Adipocyte (in vitro differentiated cells): ENCODE data around the gene CLEC11A.
"Not testable (repeated sequence)": the region's sequence is repeated elsewhere in the genome, so short reads cannot be mapped to it uniquely, and the experiment has no call there.

ENCODE experiments used
- DNase-seq: peaks from one replicate; pipeline ENCODE4 v3.0.0-alpha.2; 2015; ENCODE audit warnings: low read depth
- H3K27me3 ChIP-seq: replicated peaks from 2 replicates; pipeline ENCODE4 v1.7.0; 2013; ENCODE audit warnings: mild to moderate bottlenecking, low read length, moderate library complexity; ENCODE audit not compliant: control insufficient read depth, insufficient read depth
- H3K36me3 ChIP-seq: 2 replicates; pipeline ENCODE4 v1.7.0; 2013; ENCODE audit warnings: low read length, mild to moderate bottlenecking, moderate library complexity; ENCODE audit not compliant: control insufficient read depth, insufficient read depth, severe bottlenecking
- H3K4me1 ChIP-seq: 2 replicates; pipeline ENCODE4 v1.7.0; 2013; ENCODE audit warnings: mild to moderate bottlenecking, low read length, moderate library complexity; ENCODE audit not compliant: control insufficient read depth, insufficient read depth
- H3K4me3 ChIP-seq: 2 replicates; pipeline ENCODE4 v1.7.0; 2013; ENCODE audit warnings: mild to moderate bottlenecking, low read length, moderate library complexity
- H3K9ac ChIP-seq: 2 replicates; pipeline ENCODE4 v1.7.0; 2013; ENCODE audit warnings: mild to moderate bottlenecking, low read length, moderate library complexity
- H3K9me3 ChIP-seq: 2 replicates; pipeline ENCODE4 v1.7.0; 2013; ENCODE audit warnings: mild to moderate bottlenecking, low read length, moderate library complexity; ENCODE audit not compliant: control insufficient read depth

The CLEC11A gene

DNA sequence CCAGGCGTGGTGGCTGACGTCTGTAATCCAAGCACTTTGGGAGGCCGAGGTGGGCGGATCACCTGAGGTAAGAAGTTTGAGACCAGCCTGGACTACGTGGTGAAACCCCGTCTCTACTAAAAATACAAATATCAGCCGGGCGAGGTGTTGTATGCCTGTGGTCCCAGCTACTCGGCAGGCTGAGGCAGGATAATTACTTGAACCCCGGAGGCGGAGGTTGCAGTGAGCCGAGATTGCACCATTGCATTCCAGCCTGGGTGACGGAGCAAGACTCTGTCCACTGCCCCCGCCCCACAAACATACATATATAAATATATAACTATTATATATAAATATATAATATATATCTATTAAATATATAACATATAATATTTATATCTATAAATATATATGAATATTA lies 24.0 kb downstream of the CLEC11A start:
- H3K9me3 ChIP-seq, H3K4me3 ChIP-seq, DNase-seq, H3K4me1 ChIP-seq, H3K36me3 ChIP-seq, H3K9ac ChIP-seq: not testable (repeated sequence)
- H3K27me3 ChIP-seq, result peaks cover 23% of the 10 kb centered on the region

DNA sequence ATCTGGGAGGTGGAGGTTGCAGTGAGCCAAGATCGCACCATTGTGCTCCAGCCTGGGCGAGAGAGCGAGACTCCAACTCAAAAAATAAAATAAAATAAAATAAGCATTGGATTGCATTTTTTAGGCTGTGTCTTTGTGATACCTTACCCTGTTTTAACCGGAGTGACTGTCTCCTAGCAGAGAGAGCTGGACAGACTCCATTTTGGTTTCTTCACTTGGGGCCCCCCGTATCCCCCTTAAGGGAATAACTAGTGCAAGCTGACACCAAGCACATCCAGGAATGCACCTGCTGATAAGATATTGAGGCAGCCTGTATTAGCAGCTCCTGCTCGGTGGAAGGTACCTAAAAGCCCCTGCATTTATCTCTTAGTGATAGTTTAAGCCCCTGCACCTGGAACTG lies 26.3 kb downstream of the CLEC11A start:
- H3K27me3 ChIP-seq, result peaks cover 15% of the 10 kb centered on the region
- no peaks in the 10 kb centered on the region for H3K36me3 ChIP-seq
- no peak overlapping the region for H3K4me3 ChIP-seq
- no peaks in the 10 kb centered on the region for H3K9me3 ChIP-seq
- H3K9ac ChIP-seq, result no peak overlapping the region
- no peaks in the 10 kb centered on the region for H3K4me1 ChIP-seq
- no peak for DNase-seq

DNA sequence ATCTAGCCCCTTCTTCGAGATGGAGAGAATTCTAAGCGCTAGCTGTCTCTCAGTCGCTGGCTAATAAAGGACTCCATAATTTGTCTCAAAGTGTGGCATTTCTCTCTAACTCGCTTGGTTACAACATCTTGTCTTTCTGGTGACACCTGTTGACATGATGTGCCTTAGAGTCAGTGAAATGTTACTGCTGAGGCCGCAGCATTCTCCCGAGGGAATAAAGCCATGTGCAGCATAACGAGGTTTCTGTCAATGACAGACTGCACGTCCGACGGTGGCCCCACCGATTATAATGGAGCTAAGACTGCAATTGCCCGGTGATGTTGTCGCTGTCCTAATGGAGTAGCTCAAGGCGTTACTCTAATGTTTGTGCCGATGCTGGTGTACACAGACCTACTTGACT lies 26.8 kb downstream of the CLEC11A start:
- DNase-seq, result no peak
- Histone ChIP-seq H3K27me3 (peaks cover 18% of the 10 kb centered on the region), H3K9ac (no peak overlapping the region), H3K4me3 (no peak overlapping the region), H3K36me3 (no peaks in the 10 kb centered on the region), H3K9me3 (no peaks in the 10 kb centered on the region), H3K4me1 (no peaks in the 10 kb centered on the region)

DNA sequence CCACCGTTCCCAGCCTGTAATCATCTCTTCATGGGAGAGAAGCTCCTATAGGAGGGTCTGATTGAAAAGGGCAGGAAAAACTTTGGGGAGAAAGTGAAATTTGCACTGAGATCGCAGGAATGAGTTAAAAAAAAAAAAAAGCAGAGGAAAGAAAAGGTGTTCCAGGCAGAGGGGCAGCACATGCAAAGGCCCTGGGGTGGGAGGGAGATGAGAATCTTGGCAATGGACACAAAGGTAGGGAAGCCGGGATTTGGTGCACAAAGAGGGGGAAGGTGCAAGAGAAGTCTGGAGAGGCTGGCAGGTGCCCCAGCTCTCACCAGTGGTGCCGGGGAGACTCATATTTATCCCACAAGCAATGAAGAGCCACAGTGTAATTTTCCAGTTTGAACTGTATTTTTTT lies 30.7 kb downstream of the CLEC11A start:
- H3K9me3 ChIP-seq, result no peaks in the 10 kb centered on the region
- H3K27me3 ChIP-seq, result peaks cover 17% of the 10 kb centered on the region
- DNase-seq, result no peak
- no peak overlapping the region for H3K9ac ChIP-seq
- H3K4me1 ChIP-seq, result no peaks in the 10 kb centered on the region
- no peak overlapping the region for H3K4me3 ChIP-seq
- H3K36me3 ChIP-seq, result no peaks in the 10 kb centered on the region

DNA sequence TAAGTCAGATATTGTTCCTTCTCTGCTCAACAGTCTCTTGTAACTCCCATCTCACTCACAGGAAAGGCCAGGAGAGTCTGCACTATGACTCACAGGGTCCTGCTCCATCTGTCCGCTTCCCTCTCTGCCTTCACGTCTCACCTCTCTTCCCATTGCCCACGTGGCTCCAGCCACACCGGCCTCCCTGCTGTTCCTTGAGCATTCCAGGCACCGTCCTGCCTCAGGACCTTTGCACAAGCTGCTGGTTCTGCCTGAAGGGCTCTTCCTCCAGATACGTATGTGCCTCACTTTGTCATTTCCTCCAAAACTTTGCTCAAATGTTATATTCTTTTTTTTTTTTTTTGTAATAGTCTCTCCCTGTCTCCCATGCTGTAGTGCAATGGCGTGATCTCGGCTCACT lies 33.1 kb downstream of the CLEC11A start:
- not testable (repeated sequence) for H3K4me1 ChIP-seq, H3K4me3 ChIP-seq, H3K9ac ChIP-seq, H3K9me3 ChIP-seq, H3K36me3 ChIP-seq, DNase-seq
- H3K27me3 ChIP-seq, result peaks cover 12% of the 10 kb centered on the region

DNA sequence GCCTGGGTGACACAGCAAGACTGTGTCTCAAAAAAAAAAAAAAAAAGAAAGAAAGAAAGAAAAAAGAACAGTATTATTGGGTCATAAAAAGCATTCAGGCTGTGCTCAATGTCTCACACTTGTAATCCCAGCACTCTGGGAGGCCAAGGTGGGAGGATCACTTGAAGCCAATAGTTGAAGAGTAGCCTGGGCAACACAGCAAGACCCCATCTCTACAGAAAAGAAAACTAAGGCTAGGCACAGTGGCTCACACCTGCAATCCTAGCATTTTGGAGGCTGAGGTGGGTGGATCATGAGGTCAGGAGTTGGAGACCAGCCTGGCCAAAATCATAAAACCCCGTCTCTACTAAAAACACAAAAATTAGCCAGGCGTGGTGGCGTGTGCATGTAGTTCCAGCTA lies 34.5 kb downstream of the CLEC11A start:
- not testable (repeated sequence) for H3K4me3 ChIP-seq, DNase-seq, H3K36me3 ChIP-seq

DNA sequence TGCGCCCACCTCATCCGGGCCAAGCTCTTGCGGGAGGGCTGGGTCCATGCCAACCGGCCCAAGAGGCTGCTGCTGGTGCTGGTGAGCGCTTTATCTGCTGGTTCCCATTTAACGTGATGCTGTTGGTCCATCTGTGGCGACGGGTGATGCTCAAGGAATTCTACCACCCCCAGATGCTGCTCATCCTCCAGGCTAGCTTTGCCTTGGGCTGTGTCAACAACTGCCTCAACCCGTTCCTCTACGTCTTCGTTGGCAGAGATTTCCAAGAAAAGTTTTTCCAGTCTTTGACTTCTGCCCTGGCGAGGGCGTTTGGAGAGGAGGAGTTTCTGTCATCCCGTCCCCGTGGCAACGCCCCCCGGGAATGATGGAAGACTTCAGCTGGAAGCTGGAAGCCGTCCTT lies 35.9 kb downstream of the CLEC11A start:
- H3K4me1 ChIP-seq, H3K27me3 ChIP-seq, H3K4me3 ChIP-seq, H3K36me3 ChIP-seq, DNase-seq, H3K9me3 ChIP-seq, H3K9ac ChIP-seq: not testable (repeated sequence)

More for the DNA sequence above, 34.5 kb downstream of the CLEC11A start:
- H3K27me3 ChIP-seq, H3K9ac ChIP-seq, H3K9me3 ChIP-seq, H3K4me1 ChIP-seq: not testable (repeated sequence)

DNA sequence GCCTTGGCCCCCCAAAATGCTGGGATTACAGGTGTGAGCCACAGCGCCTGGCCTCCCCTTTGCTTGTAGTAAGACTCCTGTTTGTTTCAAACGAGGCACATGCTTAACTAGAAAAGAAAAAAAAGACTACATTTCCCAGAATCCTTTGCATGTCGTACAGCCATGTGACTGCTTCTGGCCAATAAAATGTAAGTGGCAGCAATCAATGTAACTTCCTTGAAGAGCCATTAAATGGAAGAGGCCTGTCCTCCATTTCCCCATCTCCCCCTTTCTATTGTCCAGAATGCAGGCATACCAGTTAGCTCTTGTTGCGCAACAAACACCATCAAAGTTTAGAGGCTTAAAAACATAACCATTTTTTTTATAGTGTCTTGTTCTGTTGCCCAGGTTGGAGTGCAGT lies 36.7 kb downstream of the CLEC11A start:
- Histone ChIP-seq H3K9me3 (no peaks in the 10 kb centered on the region), H3K36me3 (no peaks in the 10 kb centered on the region), H3K4me1 (no peaks in the 10 kb centered on the region), H3K27me3 (peaks cover 6% of the 10 kb centered on the region), H3K4me3 (no peak overlapping the region), H3K9ac (no peak overlapping the region)
- peak; percentile 32 for DNase-seq

DNA sequence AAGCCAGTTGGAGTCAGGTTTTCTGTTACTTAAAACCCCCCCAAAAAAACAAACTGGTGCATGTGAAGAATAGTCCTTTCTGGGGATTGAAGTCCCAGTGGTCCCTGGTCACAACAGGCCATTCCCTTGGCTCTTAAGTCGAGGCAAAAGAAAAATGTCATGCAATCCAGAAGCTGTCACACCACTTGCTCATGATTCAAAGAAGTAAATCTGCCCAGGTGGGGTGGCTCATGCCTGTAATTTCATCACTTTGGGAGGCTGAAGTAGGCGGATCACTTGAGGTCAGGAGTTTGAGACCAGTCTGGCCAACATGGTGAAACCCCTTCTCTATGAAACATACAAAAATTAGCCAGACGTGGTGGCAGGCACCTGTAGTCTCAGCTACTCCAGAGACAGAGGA lies 38.3 kb downstream of the CLEC11A start:
- not testable (repeated sequence) for H3K4me3 ChIP-seq, H3K4me1 ChIP-seq, DNase-seq, H3K9ac ChIP-seq, H3K27me3 ChIP-seq, H3K36me3 ChIP-seq, H3K9me3 ChIP-seq

DNA sequence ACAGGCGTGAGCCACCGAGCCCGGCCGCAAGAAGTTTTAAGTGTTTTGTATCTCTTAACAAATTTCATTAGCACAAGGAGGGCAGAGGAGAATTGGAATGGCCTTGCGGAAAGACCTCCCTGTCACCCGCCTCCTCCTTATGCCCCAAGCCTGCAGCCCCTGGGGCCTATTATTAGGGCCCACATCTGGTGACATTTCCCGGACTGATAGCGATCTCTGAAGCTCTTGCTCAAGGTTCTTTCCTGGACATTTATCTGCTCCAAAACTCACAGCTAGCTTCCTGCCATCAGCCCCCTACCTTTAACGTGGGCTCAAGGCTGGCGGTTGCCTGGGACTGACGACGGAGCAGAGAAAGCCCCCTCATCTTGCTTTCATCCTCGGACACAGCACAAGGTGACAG lies 40.4 kb downstream of the CLEC11A start:
- H3K27me3 ChIP-seq, DNase-seq, H3K4me3 ChIP-seq, H3K9me3 ChIP-seq, H3K4me1 ChIP-seq, H3K9ac ChIP-seq, H3K36me3 ChIP-seq: not testable (repeated sequence)

DNA sequence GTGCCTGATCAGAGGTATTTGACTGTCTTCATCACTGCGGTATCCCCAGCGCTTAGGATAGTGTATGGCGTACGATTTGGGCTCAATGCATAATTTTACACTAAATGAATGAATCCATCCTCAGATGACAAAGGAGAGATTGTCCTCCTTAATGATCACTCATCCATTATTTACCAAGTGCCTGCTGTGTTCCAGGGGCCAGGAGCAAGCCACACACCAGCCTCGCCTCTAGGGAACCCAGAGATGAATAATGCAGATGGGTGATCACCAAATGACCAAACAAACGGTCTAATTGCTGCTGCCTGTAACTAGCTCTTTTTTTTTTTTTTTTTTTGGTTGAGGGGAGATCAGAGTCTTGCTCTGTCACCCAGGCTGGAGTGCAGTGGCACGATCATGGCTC lies 41.2 kb downstream of the CLEC11A start:
- Histone ChIP-seq H3K9me3 (no peaks in the 10 kb centered on the region), H3K27me3 (peaks cover 10% of the 10 kb centered on the region), H3K36me3 (no peaks in the 10 kb centered on the region), H3K9ac (no peak overlapping the region), H3K4me3 (no peak overlapping the region), H3K4me1 (no peaks in the 10 kb centered on the region)
- no peak for DNase-seq

DNA sequence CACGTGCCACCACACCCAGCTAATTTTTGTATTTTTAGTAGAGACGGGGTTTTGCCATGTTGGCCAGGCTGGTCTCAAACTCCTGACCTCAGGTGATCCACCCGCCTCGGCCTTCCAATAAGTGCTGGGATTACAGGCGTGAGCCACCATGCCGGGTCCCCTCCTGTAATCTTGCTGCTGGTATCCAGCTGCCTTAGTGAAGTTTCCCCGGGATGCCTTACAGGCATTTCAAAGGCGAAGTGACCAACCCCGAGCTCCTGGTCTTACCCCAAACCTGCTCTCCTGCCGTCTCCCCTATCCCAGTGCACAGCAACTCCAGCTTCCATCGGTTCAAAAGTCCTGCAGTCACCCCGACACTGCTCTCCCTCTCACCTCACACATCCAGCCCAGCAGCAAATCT lies 43.6 kb downstream of the CLEC11A start:
- H3K27me3 ChIP-seq, DNase-seq, H3K4me3 ChIP-seq, H3K9me3 ChIP-seq, H3K36me3 ChIP-seq, H3K9ac ChIP-seq, H3K4me1 ChIP-seq: not testable (repeated sequence)
